ENCODE data around the gene FGG.

Gene FGG

GRCh38 chr4:154559141-154559493 is 53.3 kb downstream of the FGG start:
- Histone ChIP-seq H3K4me3 (replicated peaks; ENCODE audit: low read depth, low read length) (no peak overlapping the region), H3K36me3 (ENCODE audit: control insufficient read depth, insufficient read depth, low read length) (no peaks in the 10 kb centered on the region), H3K27me3 (replicated peaks; ENCODE audit: control insufficient read depth, insufficient read depth, low read length) (no peaks in the 10 kb centered on the region)
- no peak for TF ChIP-seq CTCF (IDR thresholded peaks at IDR 0.05; ENCODE audit: insufficient read depth, low read length, poor library complexity, severe bottlenecking)
- no peak for DNase-seq (ENCODE audit: extremely low read depth, insufficient read length)
